ENCODE data around the gene GALK2.

GRCh38 chr15:49188933-49189332, 18.9 kb downstream of the GALK2 start:
- TF ChIP-seq CTCF (IDR thresholded peaks at IDR 0.05) (no peak), POLR2A (IDR thresholded peaks at IDR 0.05) (no peak)
